Measurements from ENCODE around the gene SAMD4A. TPM values are rescaled to one million over a fixed set of nuclear protein-coding genes. Genes with fewer than 3 reads are reported as not detected.
A peak's percentile ranks its signal among the peaks of the same experiment; 100 is the strongest.

Gene SAMD4A
- total RNA-seq, 1 experiment from 2014 or later, result 9.6 TPM

DNA sequence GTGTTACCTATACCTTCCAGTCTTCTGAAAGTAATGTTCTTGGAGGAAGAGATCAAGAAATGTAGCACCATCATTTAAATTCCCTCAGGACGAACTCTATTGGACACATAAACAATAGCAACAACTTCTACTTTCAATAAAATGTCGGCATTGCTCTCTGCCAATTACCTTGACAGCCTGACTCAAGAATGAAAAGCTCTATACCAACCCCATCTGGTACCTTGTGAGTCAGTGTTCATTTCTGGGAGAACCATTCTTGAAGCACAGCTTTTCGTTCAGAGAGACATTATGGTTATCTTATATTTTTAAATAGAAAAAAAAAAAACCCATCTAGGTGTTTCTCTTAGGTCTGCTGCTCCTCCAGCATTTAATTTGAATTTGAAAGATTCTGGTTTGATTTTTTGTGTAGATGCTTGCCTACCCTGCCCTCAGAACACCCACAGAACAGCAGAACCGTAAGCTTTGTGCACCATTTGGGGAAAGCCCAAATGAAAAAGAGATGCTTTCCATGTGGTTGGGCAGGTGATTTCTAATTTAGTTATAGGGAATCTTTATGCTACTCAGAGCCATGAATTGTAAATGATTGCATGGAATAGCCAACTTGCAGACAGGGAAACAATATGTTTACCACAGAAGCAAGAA is 156.0 kb downstream of the SAMD4A start:
- Mint-ChIP-seq H3K4me1 (peaks cover 7 to 8% of the 10 kb centered on the region in 2 experiments; a peak in 3 of 4 replicates), H3K36me3 (ENCODE audit: insufficient read depth in 1 of 3, low read depth in 3 of 3) (no peaks in the 10 kb centered on the region; a peak in 1 of 7 replicates), H3K4me3 (no peak overlapping the region), H3K27me3 (ENCODE audit: low read depth) (no peaks in the 10 kb centered on the region), H3K27ac (no peak overlapping the region), H3K9me3 (no peaks in the 10 kb centered on the region; a peak in 1 of 5 replicates)
- Histone ChIP-seq H2AK5ac (ENCODE audit: insufficient read length, low read length) (no peak overlapping the region), H3K27me3 (ENCODE audit: insufficient read depth, low read length) (no peaks in the 10 kb centered on the region), H3K27ac (ENCODE audit: insufficient read length, low read depth, low read length) (no peak overlapping the region), H3K23ac (ENCODE audit: insufficient read length, low read depth, low read length) (no peak overlapping the region), H4K8ac (replicated peaks; ENCODE audit: insufficient read length, low read depth, low read length) (no peak overlapping the region), H3K9me3 (ENCODE audit: control insufficient read depth, low read depth, low read length) (no peaks in the 10 kb centered on the region), H2BK120ac (ENCODE audit: low read depth, low read length, poor library complexity, severe bottlenecking) (no peak overlapping the region), H3K4ac (ENCODE audit: low read depth, low read length) (no peak overlapping the region), H2BK15ac (ENCODE audit: low read depth, low read length) (no peak overlapping the region), H3K14ac (ENCODE audit: insufficient read depth, low read length) (no peak overlapping the region), H3T11ph (ENCODE audit: low read length) (no peak overlapping the region), H3K9ac (ENCODE audit: extremely low read depth, insufficient read length, low read length) (no peak overlapping the region), H4K5ac (ENCODE audit: insufficient read length, low read depth, low read length) (no peak overlapping the region), H2BK20ac (ENCODE audit: low read depth, low read length, poor library complexity, severe bottlenecking) (no peak overlapping the region), H3K23me2 (ENCODE audit: insufficient read length, low read depth, low read length, poor library complexity, severe bottlenecking) (no peaks in the 10 kb centered on the region), H3K4me1 (ENCODE audit: insufficient read depth, low read length) (peaks cover 2% of the 10 kb centered on the region; the same call in 1 of the 2 replicates), H2AFZ (ENCODE audit: low read length) (no peak overlapping the region), H4K20me1 (ENCODE audit: control insufficient read depth, insufficient read depth, insufficient read length) (no peaks in the 10 kb centered on the region), H4K91ac (ENCODE audit: insufficient read length, low read depth, low read length) (no peak overlapping the region), H3K56ac (ENCODE audit: insufficient read length, low read depth, low read length) (no peak overlapping the region), H3K79me2 (ENCODE audit: insufficient read depth, low read length) (peaks cover 2% of the 10 kb centered on the region; the same call in 1 of the 2 replicates), H2BK12ac (ENCODE audit: insufficient read length, low read depth, low read length) (no peak overlapping the region), H3K4me2 (ENCODE audit: insufficient read depth, insufficient read length, low read length) (no peak overlapping the region), H3K18ac (ENCODE audit: insufficient read length, low read depth, low read length) (no peak overlapping the region), H3K79me1 (ENCODE audit: insufficient read depth, low read depth, low read length, poor library complexity, severe bottlenecking) (no peaks in the 10 kb centered on the region), H2BK5ac (ENCODE audit: insufficient read length, low read length) (no peak overlapping the region)
- no CpG with 5 or more reads among the region's 4 CpGs for WGBS (ENCODE audit: extremely low coverage, insufficient read length, low lambda C conversion rate)
- TF ChIP-seq, protein P1, sequence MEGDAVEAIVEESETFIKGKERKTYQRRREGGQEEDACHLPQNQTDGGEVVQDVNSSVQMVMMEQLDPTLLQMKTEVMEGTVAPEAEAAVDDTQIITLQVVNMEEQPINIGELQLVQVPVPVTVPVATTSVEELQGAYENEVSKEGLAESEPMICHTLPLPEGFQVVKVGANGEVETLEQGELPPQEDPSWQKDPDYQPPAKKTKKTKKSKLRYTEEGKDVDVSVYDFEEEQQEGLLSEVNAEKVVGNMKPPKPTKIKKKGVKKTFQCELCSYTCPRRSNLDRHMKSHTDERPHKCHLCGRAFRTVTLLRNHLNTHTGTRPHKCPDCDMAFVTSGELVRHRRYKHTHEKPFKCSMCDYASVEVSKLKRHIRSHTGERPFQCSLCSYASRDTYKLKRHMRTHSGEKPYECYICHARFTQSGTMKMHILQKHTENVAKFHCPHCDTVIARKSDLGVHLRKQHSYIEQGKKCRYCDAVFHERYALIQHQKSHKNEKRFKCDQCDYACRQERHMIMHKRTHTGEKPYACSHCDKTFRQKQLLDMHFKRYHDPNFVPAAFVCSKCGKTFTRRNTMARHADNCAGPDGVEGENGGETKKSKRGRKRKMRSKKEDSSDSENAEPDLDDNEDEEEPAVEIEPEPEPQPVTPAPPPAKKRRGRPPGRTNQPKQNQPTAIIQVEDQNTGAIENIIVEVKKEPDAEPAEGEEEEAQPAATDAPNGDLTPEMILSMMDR (conservative IDR thresholded peaks at IDR 0.05), result peak; percentile 61
- no peak for DNase-seq
